Liver (tissue), 9 donors: ENCODE measurements around the gene MLEC. TPM values are rescaled to one million over a fixed set of nuclear protein-coding genes. Genes with fewer than 3 reads are reported as not detected.

Experiments
- DNase-seq: peaks from one replicate; pipeline ENCODE4 v3.0.0-alpha.2; 2017; ENCODE audit warnings: low spot score
- H3K27ac ChIP-seq, 2 donors: one replicate each; pipeline ENCODE4 v1.7.0; 2013; ENCODE audit warnings: inconsistent platforms in 2 of 2, low read length in 2 of 2, control low read depth in 1 of 2, low read depth in 1 of 2, mild to moderate bottlenecking in 1 of 2
- H3K27me3 ChIP-seq, 4 donors: one replicate each; pipeline versions ENCODE4 v1.6.1 to v1.7.0; 2013; ENCODE audit warnings: low read length in 3 of 4, inconsistent platforms in 1 of 4, mild to moderate bottlenecking in 1 of 4, moderate library complexity in 1 of 4; ENCODE audit not compliant: control insufficient read depth in 4 of 4, insufficient read depth in 4 of 4
- H3K36me3 ChIP-seq, 4 donors: one replicate each; pipeline versions ENCODE4 v1.6.1 to v1.7.0; 2013; ENCODE audit warnings: low read length in 3 of 4, mild to moderate bottlenecking in 3 of 4, low read depth in 1 of 4, moderate library complexity in 1 of 4; ENCODE audit not compliant: control insufficient read depth in 4 of 4, insufficient read depth in 3 of 4
- H3K4me1 ChIP-seq, 4 donors: one replicate each; pipeline versions ENCODE4 v1.6.1 to v1.7.0; 2013; ENCODE audit warnings: low read length in 3 of 4, mild to moderate bottlenecking in 3 of 4, moderate library complexity in 1 of 4; ENCODE audit not compliant: control insufficient read depth in 4 of 4, insufficient read depth in 4 of 4
- H3K4me3 ChIP-seq, 3 donors: one replicate each; pipeline versions ENCODE4 v1.6.1 to v1.7.0; 2013; ENCODE audit warnings: low read length in 3 of 3, control low read depth in 1 of 3, low read depth in 1 of 3, mild to moderate bottlenecking in 1 of 3
- H3K9ac ChIP-seq, 2 donors: one replicate each; pipeline ENCODE4 v1.7.0; 2013; ENCODE audit warnings: low read length in 2 of 2, mild to moderate bottlenecking in 2 of 2, moderate library complexity in 2 of 2, control low read depth in 1 of 2, low read depth in 1 of 2
- H3K9me3 ChIP-seq, 4 donors: one replicate each; pipeline versions ENCODE4 v1.6.1 to v1.7.0; 2013; ENCODE audit warnings: low read length in 3 of 4; ENCODE audit not compliant: control insufficient read depth in 4 of 4
- ATF3 ChIP-seq: IDR thresholded peaks from 2 replicates; pipeline ENCODE4 v1.6.1; 2016; ENCODE audit warnings: antibody characterized with exemption
- EGR1 ChIP-seq, 2 donors: IDR thresholded peaks; 2 replicates each; pipeline ENCODE4 v1.6.1; 2016 to 2018; ENCODE audit warnings: antibody characterized with exemption in 2 of 2, low read depth in 2 of 2
- FOXA1 ChIP-seq: IDR thresholded peaks from 2 replicates; pipeline ENCODE4 v1.6.1; 2016; ENCODE audit warnings: antibody characterized with exemption
- FOXA2 ChIP-seq: IDR thresholded peaks from 2 replicates; pipeline ENCODE4 v1.6.1; 2016; ENCODE audit warnings: antibody characterized with exemption
- HNF4A ChIP-seq, 2 donors: conservative IDR thresholded peaks; 2 replicates each; pipeline ENCODE4 v1.6.1; 2016; ENCODE audit warnings: antibody characterized with exemption in 2 of 2, mild to moderate bottlenecking in 2 of 2
- HNF4G ChIP-seq: IDR thresholded peaks from 2 replicates; pipeline ENCODE4 v1.6.1; 2016; ENCODE audit warnings: antibody characterized with exemption
- JUND ChIP-seq, 2 donors: IDR thresholded peaks; 2 replicates each; pipeline ENCODE4 v1.6.1; 2016; ENCODE audit warnings: antibody characterized with exemption in 2 of 2
- MAX ChIP-seq: IDR thresholded peaks from 2 replicates; pipeline ENCODE4 v1.6.1; 2016; ENCODE audit warnings: antibody characterized with exemption
- NR2F2 ChIP-seq: IDR thresholded peaks from 2 replicates; pipeline ENCODE4 v1.6.1; 2016; ENCODE audit warnings: antibody characterized with exemption
- RAD21 ChIP-seq, 2 donors: IDR thresholded peaks; 2 replicates each; pipeline ENCODE4 v1.6.1; 2016; ENCODE audit warnings: antibody characterized with exemption in 2 of 2, mild to moderate bottlenecking in 2 of 2
- REST ChIP-seq: IDR thresholded peaks from 2 replicates; pipeline ENCODE4 v1.6.1; 2016; ENCODE audit warnings: antibody characterized with exemption, mild to moderate bottlenecking
- RXRA ChIP-seq, 2 donors: IDR thresholded peaks; 2 replicates each; pipeline ENCODE4 v1.6.1; 2017 to 2018; ENCODE audit warnings: antibody characterized with exemption in 2 of 2, mild to moderate bottlenecking in 1 of 2
- SP1 ChIP-seq: IDR thresholded peaks from 2 replicates; pipeline ENCODE4 v1.6.1; 2018; ENCODE audit warnings: antibody characterized with exemption, mild to moderate bottlenecking
- TAF1 ChIP-seq: conservative IDR thresholded peaks from 2 replicates; pipeline ENCODE4 v1.6.1; 2016; ENCODE audit warnings: antibody characterized with exemption, mild to moderate bottlenecking
- YY1 ChIP-seq: IDR thresholded peaks from 2 replicates; pipeline ENCODE4 v1.6.1; 2016; ENCODE audit warnings: antibody characterized with exemption, mild to moderate bottlenecking
- WGBS: extraction: QIAGEN DNeasy Blood & Tissue Kit; methylation state at CpG from one replicate; pipeline ENCODE4 v1.1.7; 2013; 5-methylcytosine and 5-hydroxymethylcytosine counted together
- polyA plus RNA-seq, 2 donors: library from polyadenylated mRNA; stranded (reverse) in 1 of 2; unstranded in 1 of 2; fragments of 200-250 nt in 1 of 2; fragments of >200 nt in 1 of 2; fragmentation: Nextera tagmentation in 1 of 2; extraction: Ambion mirVana in 1 of 2; gene quantifications; one replicate each; pipeline versions ENCODE4 v1.2.1 to v1.2.3, GENCODE V29; 2013 to 2015
- total RNA-seq, 2 donors: library from RNA; depleted of rRNA; stranded (reverse); fragments of >200 nt; gene quantifications; one replicate each; pipeline ENCODE4 v1.2.3, GENCODE V29; 2014
- TF ChIP-seq, protein P1 (sequence below): IDR thresholded peaks from 2 replicates; pipeline ENCODE4 v1.6.1; 2016; ENCODE audit warnings: antibody characterized with exemption
- TF ChIP-seq, protein P2 (sequence below): fragments of 150-350 bp; IDR thresholded peaks from 2 replicates; pipeline ENCODE4 v1.5.1; 2017; ENCODE audit warnings: improper control_type of control experiment, low read depth, low read length; ENCODE audit not compliant: missing input control
- donor health status: healthy.
- donor health status: healthy.
- donor health status: healthy.
- donor health status: healthy.
- donor health status: healthy.

Gene MLEC
- total and polyA plus RNA-seq, 4 donors = 61.4 to 170 (median 115) TPM

GRCh38 chr12:120708651-120709050 is 21.7 kb downstream of the MLEC start:
- Histone ChIP-seq H3K36me3 (peaks cover 0 to 5% (median 4%) of the 10 kb centered on the region in 4 donors), H3K9me3 (no peaks in the 10 kb centered on the region), H3K4me3 (no peak overlapping the region), H3K9ac (no peak overlapping the region), H3K27ac (no peak overlapping the region), H3K27me3 (no peaks in the 10 kb centered on the region), H3K4me1 (peaks cover 2 to 22% (median 14%) of the 10 kb centered on the region in 4 donors)
- no peak for DNase-seq
- TF ChIP-seq RAD21 (IDR thresholded peaks at IDR 0.05) (no peak), ATF3 (no peak), YY1 (no peak), HNF4G (no peak), EGR1 (IDR thresholded peaks at IDR 0.05; ENCODE audit: low read depth in 2 of 2) (no peak), REST (no peak), RXRA (IDR thresholded peaks at IDR 0.05) (no peak), FOXA2 (no peak), JUND (IDR thresholded peaks at IDR 0.05) (no peak), SP1 (no peak), FOXA1 (no peak), NR2F2 (no peak), TAF1 (no peak), MAX (no peak), HNF4A (conservative IDR thresholded peaks at IDR 0.05) (no peak)
- TF ChIP-seq, protein P1, sequence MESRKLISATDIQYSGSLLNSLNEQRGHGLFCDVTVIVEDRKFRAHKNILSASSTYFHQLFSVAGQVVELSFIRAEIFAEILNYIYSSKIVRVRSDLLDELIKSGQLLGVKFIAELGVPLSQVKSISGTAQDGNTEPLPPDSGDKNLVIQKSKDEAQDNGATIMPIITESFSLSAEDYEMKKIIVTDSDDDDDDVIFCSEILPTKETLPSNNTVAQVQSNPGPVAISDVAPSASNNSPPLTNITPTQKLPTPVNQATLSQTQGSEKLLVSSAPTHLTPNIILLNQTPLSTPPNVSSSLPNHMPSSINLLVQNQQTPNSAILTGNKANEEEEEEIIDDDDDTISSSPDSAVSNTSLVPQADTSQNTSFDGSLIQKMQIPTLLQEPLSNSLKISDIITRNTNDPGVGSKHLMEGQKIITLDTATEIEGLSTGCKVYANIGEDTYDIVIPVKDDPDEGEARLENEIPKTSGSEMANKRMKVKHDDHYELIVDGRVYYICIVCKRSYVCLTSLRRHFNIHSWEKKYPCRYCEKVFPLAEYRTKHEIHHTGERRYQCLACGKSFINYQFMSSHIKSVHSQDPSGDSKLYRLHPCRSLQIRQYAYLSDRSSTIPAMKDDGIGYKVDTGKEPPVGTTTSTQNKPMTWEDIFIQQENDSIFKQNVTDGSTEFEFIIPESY = no peak
- TF ChIP-seq, protein P2, sequence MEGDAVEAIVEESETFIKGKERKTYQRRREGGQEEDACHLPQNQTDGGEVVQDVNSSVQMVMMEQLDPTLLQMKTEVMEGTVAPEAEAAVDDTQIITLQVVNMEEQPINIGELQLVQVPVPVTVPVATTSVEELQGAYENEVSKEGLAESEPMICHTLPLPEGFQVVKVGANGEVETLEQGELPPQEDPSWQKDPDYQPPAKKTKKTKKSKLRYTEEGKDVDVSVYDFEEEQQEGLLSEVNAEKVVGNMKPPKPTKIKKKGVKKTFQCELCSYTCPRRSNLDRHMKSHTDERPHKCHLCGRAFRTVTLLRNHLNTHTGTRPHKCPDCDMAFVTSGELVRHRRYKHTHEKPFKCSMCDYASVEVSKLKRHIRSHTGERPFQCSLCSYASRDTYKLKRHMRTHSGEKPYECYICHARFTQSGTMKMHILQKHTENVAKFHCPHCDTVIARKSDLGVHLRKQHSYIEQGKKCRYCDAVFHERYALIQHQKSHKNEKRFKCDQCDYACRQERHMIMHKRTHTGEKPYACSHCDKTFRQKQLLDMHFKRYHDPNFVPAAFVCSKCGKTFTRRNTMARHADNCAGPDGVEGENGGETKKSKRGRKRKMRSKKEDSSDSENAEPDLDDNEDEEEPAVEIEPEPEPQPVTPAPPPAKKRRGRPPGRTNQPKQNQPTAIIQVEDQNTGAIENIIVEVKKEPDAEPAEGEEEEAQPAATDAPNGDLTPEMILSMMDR = no peak
- WGBS = 82% methylated on average over 4 of the region's 4 CpGs
